HG03095 (cell line): Measurements from ENCODE around the gene RPTOR.

Experiments
- ATAC-seq: cut with Tn5 transposase; IDR thresholded peaks from one replicate; pipeline ENCODE4 v1.9.1; 2021; ENCODE audit warnings: moderate library complexity; ENCODE audit not compliant: unreplicated experiment

The RPTOR gene

GRCh38 chr17:80984749-80985148 is 440.1 kb downstream of the RPTOR start:
- ATAC-seq, result no peak

- ATAC-seq, result no peak
Measured at GRCh38 chr17:80986046-80986445, 441.4 kb downstream of the RPTOR start.

GRCh38 chr17:80986816-80987475 is 442.3 kb downstream of the RPTOR start:
- ATAC-seq, result no peak

GRCh38 chr17:80987941-80988461 is 443.4 kb downstream of the RPTOR start:
- ATAC-seq, result no peak

DNA sequence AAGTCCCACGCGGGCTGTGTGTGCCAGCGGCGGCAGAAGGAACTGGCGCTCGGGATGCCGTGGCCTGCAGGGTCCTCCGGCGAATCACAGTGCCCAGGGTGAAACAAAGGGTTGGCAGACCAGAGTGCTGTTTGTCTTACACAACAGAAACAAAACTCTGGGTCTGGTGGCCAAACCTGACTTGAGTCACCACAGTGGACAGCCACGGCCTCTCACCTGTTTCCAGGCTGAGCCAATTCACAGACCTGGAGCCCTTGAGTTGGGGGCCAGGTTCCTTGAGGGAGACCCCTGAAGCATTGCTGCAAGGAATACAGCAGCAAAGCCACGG is 444.9 kb downstream of the RPTOR start:
- no peak for ATAC-seq

GRCh38 chr17:80990921-80991644 is 446.4 kb downstream of the RPTOR start:
- no peak for ATAC-seq

- no peak for ATAC-seq
Measured at GRCh38 chr17:80991645-80992076, 447.0 kb downstream of the RPTOR start, which contains the start of gene CHMP6. TSS of gene CHMP6 (plus strand) at chr17:80991841. CDS start at chr17:80991919, 78 bp downstream.

DNA sequence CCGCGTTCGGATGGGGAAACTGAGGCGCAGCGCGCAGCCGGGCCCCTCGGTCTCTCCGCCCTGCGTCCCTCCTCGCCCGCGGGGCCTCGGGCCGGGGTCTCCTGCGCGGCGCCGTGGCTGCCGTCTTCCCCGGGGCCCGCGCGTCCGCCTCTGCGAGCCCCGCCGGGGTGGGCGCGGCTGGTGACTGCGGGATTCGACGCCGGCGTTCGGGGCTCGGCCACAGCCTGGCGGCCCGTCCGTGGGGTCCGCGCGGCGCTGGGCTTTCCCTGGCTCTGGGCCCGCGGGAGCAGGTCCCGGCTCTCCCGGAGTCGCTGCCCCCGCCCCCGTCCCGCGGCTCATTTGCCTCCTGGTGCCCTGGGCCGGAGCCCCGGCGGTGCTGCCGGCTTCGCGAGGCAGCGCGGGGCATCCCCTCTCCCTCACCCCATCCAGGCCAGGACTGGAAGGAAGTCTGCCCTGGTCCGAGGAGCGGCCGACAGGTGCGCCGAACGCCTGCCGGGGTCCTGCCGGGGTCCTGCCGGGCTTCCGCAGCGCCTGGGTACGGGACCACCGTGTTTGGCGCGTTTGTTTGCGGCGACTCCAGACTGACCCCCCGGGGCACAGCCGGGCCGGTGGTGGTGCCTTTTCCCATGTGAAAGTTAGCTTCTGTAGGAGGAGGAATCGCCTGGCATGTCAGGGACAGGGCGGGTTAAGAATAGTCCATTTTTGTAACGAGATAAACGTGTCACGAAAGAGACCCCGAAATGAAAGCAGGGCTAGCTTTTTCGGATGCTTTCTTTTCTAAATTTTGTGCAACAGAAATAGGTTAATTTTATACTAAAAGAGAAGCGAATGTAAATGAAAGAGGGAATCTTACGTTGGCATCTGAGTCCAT is 447.7 kb downstream of the RPTOR start:
- no peak for ATAC-seq

GRCh38 chr17:80992948-80993624 is 448.4 kb downstream of the RPTOR start:
- no peak for ATAC-seq

DNA sequence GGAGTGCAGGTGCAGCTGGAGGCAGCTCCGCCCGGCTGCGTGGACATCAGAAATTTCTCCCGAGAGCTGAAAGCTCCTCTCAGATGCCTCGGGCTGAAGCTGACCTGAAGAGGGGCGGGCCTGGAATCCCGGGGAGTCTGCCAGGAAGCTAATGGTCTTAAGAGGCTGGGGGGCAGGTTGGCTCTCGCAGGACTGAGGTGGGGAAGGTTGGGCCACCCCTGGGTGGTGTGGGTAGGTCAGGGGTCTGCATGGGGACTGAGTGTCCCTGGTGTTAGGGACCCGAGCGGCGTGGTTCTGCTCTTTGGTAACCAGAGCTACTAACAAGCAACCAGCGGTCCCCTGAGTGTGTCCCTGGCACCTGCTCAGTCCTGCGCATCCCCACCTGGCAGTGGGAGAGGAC is 450.5 kb downstream of the RPTOR start:
- ATAC-seq, result no peak

DNA sequence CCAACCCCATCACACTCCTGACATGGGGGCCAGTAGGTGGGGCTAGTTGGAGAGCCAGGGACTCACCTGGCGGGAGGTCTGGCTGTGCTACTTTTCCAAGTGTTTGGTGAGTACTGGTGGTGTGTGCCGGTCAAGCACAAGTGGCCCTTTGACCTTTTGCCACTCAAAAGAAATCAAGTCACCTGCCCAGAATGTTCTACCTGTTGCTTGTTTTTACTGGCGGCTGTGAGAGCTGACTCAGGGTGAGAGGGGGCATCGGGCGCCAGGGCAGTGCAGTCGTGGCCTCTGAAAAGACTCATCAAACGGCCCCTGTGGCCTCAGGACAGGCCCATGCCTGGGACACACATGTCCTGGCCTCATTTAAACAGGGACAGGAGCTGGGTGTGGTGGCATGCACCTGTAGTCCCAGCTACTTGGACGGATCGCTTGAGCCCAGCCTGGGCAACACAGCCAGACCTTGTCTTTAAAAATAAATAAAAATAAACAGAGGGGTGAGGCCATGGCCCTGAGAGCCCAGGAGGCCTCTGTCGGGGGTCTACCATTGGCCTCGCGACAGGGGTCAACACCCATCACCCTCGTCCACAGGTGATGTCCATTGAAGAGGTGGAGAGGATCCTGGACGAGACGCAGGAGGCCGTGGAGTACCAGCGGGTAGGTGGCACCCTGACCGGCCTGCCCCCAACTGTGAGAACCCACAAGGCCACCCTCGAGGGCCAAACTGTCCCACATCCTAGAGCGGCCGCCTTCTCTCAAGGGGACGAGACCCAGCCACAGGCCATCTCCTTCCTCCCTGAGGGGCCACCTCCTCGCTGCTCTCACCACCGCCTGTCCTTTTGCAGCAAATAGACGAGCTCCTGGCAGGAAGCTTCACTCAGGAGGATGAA is 452.0 kb downstream of the RPTOR start:
- ATAC-seq, result no peak

DNA sequence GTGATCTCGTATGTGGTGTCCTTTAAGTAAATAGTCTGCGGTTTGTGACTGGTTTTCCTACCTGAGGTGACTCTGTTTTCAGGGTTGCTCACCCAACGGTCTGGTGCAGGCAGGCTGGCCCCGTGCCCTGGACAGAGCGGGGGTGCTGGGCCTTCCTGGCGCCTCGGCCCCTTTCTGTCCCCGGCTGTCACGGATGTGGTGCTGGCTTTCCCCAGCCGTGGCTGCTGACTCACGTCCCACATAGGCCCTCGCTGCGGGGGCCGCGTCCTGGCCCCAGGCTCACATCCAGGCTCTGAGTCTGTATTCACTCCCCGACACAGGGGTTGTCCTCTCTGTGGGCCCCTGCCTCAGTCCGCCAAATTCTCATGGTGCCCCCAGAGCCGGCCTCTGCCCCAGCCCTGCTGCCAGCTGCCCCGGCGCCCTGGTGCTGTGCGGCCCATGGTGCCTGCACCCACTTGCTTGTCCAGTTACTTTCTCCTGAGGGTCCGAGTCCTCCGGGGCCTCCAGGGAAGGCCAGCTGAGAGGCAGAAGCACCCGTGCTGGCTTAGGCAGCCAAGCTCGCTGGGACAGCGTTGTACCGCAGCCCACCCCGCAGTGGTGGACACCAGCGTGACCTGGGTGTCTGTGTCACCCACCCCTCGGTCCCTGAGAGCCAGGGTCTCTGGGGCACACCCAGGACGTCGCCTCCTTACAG is 452.9 kb downstream of the RPTOR start:
- ATAC-seq, result no peak

DNA sequence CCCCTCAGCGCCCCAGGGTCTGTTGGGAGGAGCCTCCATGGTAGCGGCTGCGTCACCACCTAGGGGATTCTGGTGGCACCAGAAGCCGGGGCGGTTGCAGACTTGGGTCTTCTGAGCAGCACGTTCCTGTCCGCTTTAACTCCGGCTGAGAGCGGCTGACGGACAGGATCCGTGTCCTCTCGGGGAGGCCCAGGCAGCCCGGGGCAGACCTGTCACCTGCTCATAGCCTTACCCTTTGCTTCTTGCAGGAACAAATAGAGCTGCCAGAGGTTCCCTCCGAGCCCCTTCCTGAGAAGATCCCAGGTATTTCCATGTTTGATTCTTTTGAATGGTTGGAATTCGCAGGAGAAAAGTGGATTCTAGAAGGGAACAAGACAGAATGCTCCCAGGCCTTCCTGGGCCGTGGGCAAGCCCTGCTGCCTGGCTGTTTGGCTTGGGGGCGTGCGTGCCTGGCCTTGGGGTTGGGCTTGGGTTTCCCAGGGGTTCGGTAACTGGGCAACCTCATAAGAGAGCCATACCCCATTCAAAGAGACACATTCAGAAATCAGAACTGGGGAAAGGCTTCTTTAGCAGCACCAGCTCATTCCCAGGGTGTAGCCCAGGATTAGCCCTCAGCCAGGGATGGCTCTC is 453.6 kb downstream of the RPTOR start:
- ATAC-seq, result no peak

GRCh38 chr17:80998748-80999535 is 454.3 kb downstream of the RPTOR start:
- no peak for ATAC-seq

GRCh38 chr17:80999536-81000333 is 455.1 kb downstream of the RPTOR start:
- no peak for ATAC-seq

DNA sequence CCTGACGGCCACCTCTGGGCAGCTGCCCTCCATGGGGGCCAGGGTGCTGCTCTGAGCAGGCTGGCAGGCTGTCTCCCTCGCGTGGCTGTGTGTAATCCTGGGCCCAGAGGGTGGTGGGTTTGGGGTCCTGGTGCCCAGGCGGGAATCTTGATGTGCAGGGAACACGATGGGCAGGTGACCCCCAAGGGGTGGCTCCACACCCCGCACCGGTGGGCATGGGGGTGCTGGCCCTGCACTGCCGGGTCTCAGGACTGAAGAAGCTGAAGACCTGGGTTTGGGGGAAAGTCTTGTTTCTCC is 455.6 kb downstream of the RPTOR start:
- no peak for ATAC-seq

GRCh38 chr17:81000631-81001357 is 456.2 kb downstream of the RPTOR start:
- no peak for ATAC-seq
